HL-60 (cell line): ENCODE results near the gene CNTD1.

Source experiments
- DNase-seq, 2 experiments: peaks; one replicate each; pipeline ENCODE4 v3.0.0-alpha.2; 2010 to 2020; ENCODE audit warnings: low read depth in 1 of 2, low spot score in 1 of 2
- H3K27ac ChIP-seq: fragments of 250-450 bp; sonication (Bioruptor Pico); replicated peaks from 2 replicates; pipeline ENCODE4 v1.5.1; 2020; ENCODE audit warnings: mild to moderate bottlenecking, moderate library complexity
- H3K27me3 ChIP-seq: fragments of 250-450 bp; sonication (Bioruptor Pico); 2 replicates; pipeline ENCODE4 v1.5.1; 2021; ENCODE audit warnings: mild to moderate bottlenecking, moderate library complexity; ENCODE audit not compliant: insufficient read depth, poor library complexity, severe bottlenecking
- H3K4me3 ChIP-seq: replicated peaks from 2 replicates; pipeline ENCODE4 v1.5.1; 2011; ENCODE audit warnings: mild to moderate bottlenecking, control low read depth, low read length; ENCODE audit not compliant: insufficient read depth
- CTCF ChIP-seq: IDR thresholded peaks from one replicate; pipeline ENCODE4 v1.5.1; 2011; ENCODE audit warnings: low read length, control low read depth, inconsistent platforms; ENCODE audit not compliant: insufficient read depth
- GABPA ChIP-seq: IDR thresholded peaks from 2 replicates; pipeline ENCODE4 v1.6.1; 2012; ENCODE audit warnings: low read depth
- POLR2AphosphoS5 ChIP-seq: IDR thresholded peaks from 2 replicates; pipeline ENCODE4 v1.6.1; 2012; ENCODE audit warnings: low read depth
- REST ChIP-seq: IDR thresholded peaks from 2 replicates; pipeline ENCODE4 v1.6.1; 2012; ENCODE audit warnings: low read depth; ENCODE audit not compliant: insufficient replicate concordance
- SPI1 ChIP-seq: IDR thresholded peaks from 2 replicates; pipeline ENCODE4 v1.6.1; 2012; ENCODE audit warnings: low read depth, mild to moderate bottlenecking, borderline replicate concordance

CNTD1 gene

GRCh38 chr17:42773290-42774035, 25.2 kb upstream of the CNTD1 start, which contains the start of gene VPS25:
Gene VPS25, plus strand, starts transcription at chr17:42773449. Its CDS starts 27 bp downstream, at chr17:42773476.
- Histone ChIP-seq H3K4me3 (peak within 1 kb of the TSS; percentile 88), H3K27ac (peak within 1 kb of the TSS; percentile 72)

GRCh38 chr17:42774066-42774745, 24.5 kb upstream of the CNTD1 start:
- Histone ChIP-seq H3K27me3 (no peaks in the 10 kb centered on the region), H3K27ac (peak overlapping the region; percentile 72), H3K4me3 (peak overlapping the region; percentile 88)
- no peak for DNase-seq
- no peak for TF ChIP-seq GABPA
- TF ChIP-seq POLR2AphosphoS5 = no peak
- TF ChIP-seq SPI1 = no peak
- no peak for TF ChIP-seq CTCF
- TF ChIP-seq REST = no peak

More at GRCh38 chr17:42773290-42774035, 25.2 kb upstream of the CNTD1 start, which contains the start of gene VPS25:
- DNase-seq = peak; percentile 84 to 85
- H3K27me3 ChIP-seq = no peaks in the 10 kb centered on the region
- peak; percentile 71 for TF ChIP-seq REST
- TF ChIP-seq SPI1 = peak; percentile 35; the same call in 1 of the 2 replicates
- TF ChIP-seq GABPA = peak; percentile 99
- no peak for TF ChIP-seq CTCF
- TF ChIP-seq POLR2AphosphoS5 = peak; percentile 96

GRCh38 chr17:42775534-42776098, 23.0 kb upstream of the CNTD1 start:
- Histone ChIP-seq H3K27me3 (peaks cover under 1% of the 10 kb centered on the region), H3K4me3 (no peak overlapping the region), H3K27ac (no peak overlapping the region)
- TF ChIP-seq SPI1 = peak; percentile 92
- TF ChIP-seq CTCF = no peak
- DNase-seq = peak; percentile 55 to 73
